Measurements from ENCODE around the gene FURIN.

- no peak for TF ChIP-seq CTCF (IDR thresholded peaks at IDR 0.05)
- no peak for TF ChIP-seq EP300 (IDR thresholded peaks at IDR 0.05)
Measured at GRCh38 chr15:90909976-90910375, 41.6 kb downstream of the FURIN start.

All from tibial nerve (tissue), 4 donors.